Retinal pigment epithelial cell (primary cell): Measurements from ENCODE around the gene TBC1D1.

ENCODE experiments used
- DNase-seq: peaks from one replicate; pipeline ENCODE4 v3.0.0-alpha.2; 2010; ENCODE audit warnings: low read depth
- H3K4me3 ChIP-seq: 2 replicates; pipeline ENCODE4 v1.5.1; 2011; ENCODE audit warnings: mild to moderate bottlenecking, low read length, control low read depth, moderate library complexity
- TF ChIP-seq, protein P1 (sequence below): conservative IDR thresholded peaks from 2 replicates; pipeline ENCODE4 v1.5.1; 2011; ENCODE audit warnings: low read depth, low read length, control low read depth, inconsistent platforms

TBC1D1 gene

DNA sequence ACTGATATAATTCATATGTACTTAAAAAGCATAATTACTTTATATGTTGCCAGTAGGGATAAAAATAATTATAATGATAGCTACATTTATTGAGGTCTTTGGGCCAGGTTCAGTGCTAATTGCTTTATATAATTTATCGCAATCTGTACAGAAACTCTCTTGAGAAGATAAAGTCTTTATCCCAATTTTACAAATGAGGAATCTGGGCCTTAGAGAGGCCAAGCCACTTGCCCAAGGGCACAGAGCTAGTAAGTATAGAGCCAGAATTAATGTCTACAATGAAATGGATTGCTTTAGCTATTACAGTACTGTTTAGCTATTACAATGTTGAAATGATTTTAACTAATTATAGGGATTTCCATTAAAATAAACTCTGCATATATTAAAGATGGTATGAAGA lies 30.6 kb upstream of the TBC1D1 start:
- TF ChIP-seq, protein P1, sequence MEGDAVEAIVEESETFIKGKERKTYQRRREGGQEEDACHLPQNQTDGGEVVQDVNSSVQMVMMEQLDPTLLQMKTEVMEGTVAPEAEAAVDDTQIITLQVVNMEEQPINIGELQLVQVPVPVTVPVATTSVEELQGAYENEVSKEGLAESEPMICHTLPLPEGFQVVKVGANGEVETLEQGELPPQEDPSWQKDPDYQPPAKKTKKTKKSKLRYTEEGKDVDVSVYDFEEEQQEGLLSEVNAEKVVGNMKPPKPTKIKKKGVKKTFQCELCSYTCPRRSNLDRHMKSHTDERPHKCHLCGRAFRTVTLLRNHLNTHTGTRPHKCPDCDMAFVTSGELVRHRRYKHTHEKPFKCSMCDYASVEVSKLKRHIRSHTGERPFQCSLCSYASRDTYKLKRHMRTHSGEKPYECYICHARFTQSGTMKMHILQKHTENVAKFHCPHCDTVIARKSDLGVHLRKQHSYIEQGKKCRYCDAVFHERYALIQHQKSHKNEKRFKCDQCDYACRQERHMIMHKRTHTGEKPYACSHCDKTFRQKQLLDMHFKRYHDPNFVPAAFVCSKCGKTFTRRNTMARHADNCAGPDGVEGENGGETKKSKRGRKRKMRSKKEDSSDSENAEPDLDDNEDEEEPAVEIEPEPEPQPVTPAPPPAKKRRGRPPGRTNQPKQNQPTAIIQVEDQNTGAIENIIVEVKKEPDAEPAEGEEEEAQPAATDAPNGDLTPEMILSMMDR: no peak
- H3K4me3 ChIP-seq: no peak overlapping the region
- DNase-seq: no peak

GRCh38 chr4:37862961-37863360 lies 27.9 kb upstream of the TBC1D1 start:
- no peak for DNase-seq
- no peak overlapping the region for H3K4me3 ChIP-seq
- TF ChIP-seq, protein P1: no peak

- TF ChIP-seq, protein P1: no peak
- DNase-seq: no peak
- no peak overlapping the region for H3K4me3 ChIP-seq
These were observed 26.1 kb upstream of the TBC1D1 start for GRCh38 chr4:37864786-37865185.

- H3K4me3 ChIP-seq: no peak overlapping the region
- TF ChIP-seq, protein P1: no peak
- no peak for DNase-seq
These were observed 25.4 kb upstream of the TBC1D1 start for GRCh38 chr4:37865450-37865849.

DNA sequence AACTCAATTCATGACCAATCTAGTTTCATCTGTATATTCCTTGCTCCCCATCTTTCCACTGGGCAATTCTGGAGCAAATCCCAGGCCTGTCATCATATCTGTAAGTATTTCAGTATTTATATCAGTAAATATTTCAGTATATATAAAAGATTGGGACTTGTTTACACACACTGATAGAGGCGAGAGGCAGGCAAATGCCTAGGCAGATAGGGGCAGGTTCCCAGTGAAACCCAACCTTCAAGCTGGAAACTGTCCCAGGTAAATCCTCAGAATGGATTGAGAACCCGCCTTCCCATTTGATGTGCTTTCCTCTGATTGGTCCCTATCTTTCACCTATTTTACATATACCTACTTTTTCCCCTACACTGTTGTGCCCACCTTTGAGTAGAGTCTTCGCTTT lies 23.8 kb upstream of the TBC1D1 start:
- TF ChIP-seq, protein P1: no peak
- no peak for DNase-seq
- no peak overlapping the region for H3K4me3 ChIP-seq

DNA sequence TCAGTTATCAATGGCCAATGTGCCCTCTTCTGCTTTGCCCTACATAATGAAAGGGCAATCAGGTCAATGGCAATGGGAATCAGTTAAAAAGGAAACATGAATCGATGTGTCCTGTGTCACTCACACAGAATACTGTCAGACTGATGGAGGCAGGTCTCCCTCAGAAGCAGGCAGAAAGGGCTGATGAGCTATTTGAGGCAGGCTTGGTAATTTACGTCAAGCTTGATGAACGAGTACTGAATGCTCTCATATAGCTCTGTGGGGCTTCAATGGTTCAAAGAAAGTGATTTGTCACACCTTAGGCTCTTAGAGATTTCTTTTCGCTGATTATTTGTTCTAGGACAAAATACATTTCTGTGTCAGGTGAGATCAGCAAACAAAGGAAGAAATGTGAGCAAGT lies 22.6 kb upstream of the TBC1D1 start:
- no peak for DNase-seq
- TF ChIP-seq, protein P1: no peak

GRCh38 chr4:37872310-37872988 lies 18.4 kb upstream of the TBC1D1 start:
- TF ChIP-seq, protein P1: no peak
- no peak overlapping the region for H3K4me3 ChIP-seq
- no peak for DNase-seq

More for the DNA sequence above, 22.6 kb upstream of the TBC1D1 start:
- no peak overlapping the region for H3K4me3 ChIP-seq
